DOHH2 (cell line): Measurements from ENCODE around the gene IFT20.

Experiments used
- H3F3A ChIP-seq: fragments of 200-600 bp; sonication (generic), shearing (Covaris generic); 2 replicates; pipeline ENCODE4 v1.6.0; 2016; ENCODE audit warnings: antibody characterized with exemption, mild to moderate bottlenecking; ENCODE audit not compliant: control insufficient read depth, insufficient read depth
- H3K27ac ChIP-seq: fragments of 200-600 bp; sonication (generic); 2 replicates; pipeline ENCODE4 v1.5.1; 2014; ENCODE audit warnings: low read depth, mild to moderate bottlenecking, low read length, moderate library complexity
- H3K27me3 ChIP-seq: fragments of 200-600 bp; sonication (generic); 2 replicates; pipeline ENCODE4 v1.6.1; 2014; ENCODE audit warnings: mild to moderate bottlenecking, low read length, mixed read lengths; ENCODE audit not compliant: control insufficient read depth
- H3K36me3 ChIP-seq: fragments of 200-600 bp; sonication (generic); 2 replicates; pipeline ENCODE4 v1.6.1; 2014; ENCODE audit warnings: mild to moderate bottlenecking, low read length, moderate library complexity, mixed read lengths; ENCODE audit not compliant: control insufficient read depth
- H3K4me1 ChIP-seq: fragments of 200-600 bp; sonication (generic); 2 replicates; pipeline ENCODE4 v1.6.1; 2014; ENCODE audit warnings: mild to moderate bottlenecking, low read length, mixed read lengths; ENCODE audit not compliant: control insufficient read depth
- H3K4me2 ChIP-seq: fragments of 200-600 bp; sonication (generic); 2 replicates; pipeline ENCODE4 v1.6.0; 2014; ENCODE audit warnings: mild to moderate bottlenecking, low read length, moderate library complexity
- H3K4me3 ChIP-seq: fragments of 200-600 bp; sonication (generic); 2 replicates; pipeline ENCODE4 v1.5.1; 2014; ENCODE audit warnings: mild to moderate bottlenecking, low read length, mixed read lengths
- H3K79me2 ChIP-seq: fragments of 200-600 bp; sonication (generic); 2 replicates; pipeline ENCODE4 v1.6.1; 2014; ENCODE audit warnings: mild to moderate bottlenecking, low read length, mixed read lengths; ENCODE audit not compliant: control insufficient read depth
- H3K9me2 ChIP-seq: fragments of 200-600 bp; sonication (generic); replicated peaks from 2 replicates; pipeline ENCODE4 v1.6.1; 2014; ENCODE audit warnings: mild to moderate bottlenecking, low read length, mixed read lengths; ENCODE audit not compliant: control insufficient read depth
- H3K9me3 ChIP-seq: fragments of 200-600 bp; sonication (generic); 2 replicates; pipeline ENCODE4 v1.6.1; 2014; ENCODE audit warnings: antibody characterized with exemption, low read length, mixed read lengths; ENCODE audit not compliant: control insufficient read depth, insufficient read depth
- H4K20me1 ChIP-seq: fragments of 200-600 bp; sonication (generic); 2 replicates; pipeline ENCODE4 v1.6.0; 2014; ENCODE audit warnings: low read depth, mild to moderate bottlenecking, antibody characterized with exemption, low read length, moderate library complexity; ENCODE audit not compliant: control insufficient read depth, insufficient read depth
- EZH2phosphoT487 ChIP-seq: fragments of 200-600 bp; sonication (generic); IDR thresholded peaks from 2 replicates; pipeline ENCODE4 v1.6.1; 2017; ENCODE audit warnings: borderline replicate concordance, mild to moderate bottlenecking, antibody characterized with exemption, low read length, moderate library complexity, mixed read lengths
- TF ChIP-seq, protein P1 (sequence below): fragments of 200-600 bp; sonication (generic); IDR thresholded peaks from one replicate; pipeline ENCODE4 v1.5.1; 2014; ENCODE audit warnings: antibody characterized with exemption, mild to moderate bottlenecking, low read depth, low read length; ENCODE audit not compliant: poor library complexity, severe bottlenecking

IFT20 gene

DNA sequence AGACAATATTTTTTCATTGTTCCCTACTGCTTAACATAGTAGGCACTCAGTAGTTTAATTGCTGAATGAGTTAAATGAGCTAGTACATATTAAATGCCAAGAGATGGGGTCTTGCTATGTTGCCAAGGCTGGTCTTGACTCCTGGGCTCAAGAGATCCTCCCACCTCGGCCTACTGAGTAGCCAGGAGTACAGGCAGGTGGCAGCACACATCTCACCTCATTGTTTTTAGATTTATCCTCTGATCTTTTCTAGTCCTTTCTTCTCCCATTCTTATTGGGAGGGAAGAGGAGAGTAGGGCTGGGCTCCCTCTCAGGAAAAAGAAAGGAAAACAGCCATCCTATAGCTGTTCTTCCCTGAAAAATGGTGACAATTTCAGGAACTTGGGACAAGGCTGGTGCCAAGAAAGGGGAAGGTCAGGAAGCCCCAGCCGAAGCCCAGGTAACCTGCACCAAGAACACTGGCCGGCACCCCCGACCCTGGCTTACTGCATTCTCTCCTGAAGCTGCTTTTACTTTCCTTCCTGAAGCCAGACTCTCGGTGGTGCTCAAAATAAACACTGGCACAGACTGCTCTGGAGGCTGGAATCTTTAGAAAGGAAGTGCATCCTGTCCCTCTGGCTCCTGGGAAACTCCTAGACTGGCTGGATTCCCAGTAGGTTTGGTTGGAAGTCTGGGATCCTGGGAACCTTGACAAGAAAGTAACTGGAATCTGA is 2.9 kb upstream of the IFT20 start:
- Histone ChIP-seq H3K27ac (no peak overlapping the region), H3K9me2 (no peaks in the 10 kb centered on the region), H3K4me2 (no peak overlapping the region), H4K20me1 (0 out of 2 replicates have a peak, but pooled peaks cover 3% of the 10 kb centered on the region), H3K36me3 (peaks cover 16% of the 10 kb centered on the region), H3F3A (0 out of 2 replicates have a peak, but pooled peaks cover 2% of the 10 kb centered on the region), H3K27me3 (no peaks in the 10 kb centered on the region), H3K79me2 (peaks cover 39% of the 10 kb centered on the region), H3K9me3 (no peaks in the 10 kb centered on the region), H3K4me1 (peaks cover 20% of the 10 kb centered on the region), H3K4me3 (no peak overlapping the region)
- TF ChIP-seq, protein P1, sequence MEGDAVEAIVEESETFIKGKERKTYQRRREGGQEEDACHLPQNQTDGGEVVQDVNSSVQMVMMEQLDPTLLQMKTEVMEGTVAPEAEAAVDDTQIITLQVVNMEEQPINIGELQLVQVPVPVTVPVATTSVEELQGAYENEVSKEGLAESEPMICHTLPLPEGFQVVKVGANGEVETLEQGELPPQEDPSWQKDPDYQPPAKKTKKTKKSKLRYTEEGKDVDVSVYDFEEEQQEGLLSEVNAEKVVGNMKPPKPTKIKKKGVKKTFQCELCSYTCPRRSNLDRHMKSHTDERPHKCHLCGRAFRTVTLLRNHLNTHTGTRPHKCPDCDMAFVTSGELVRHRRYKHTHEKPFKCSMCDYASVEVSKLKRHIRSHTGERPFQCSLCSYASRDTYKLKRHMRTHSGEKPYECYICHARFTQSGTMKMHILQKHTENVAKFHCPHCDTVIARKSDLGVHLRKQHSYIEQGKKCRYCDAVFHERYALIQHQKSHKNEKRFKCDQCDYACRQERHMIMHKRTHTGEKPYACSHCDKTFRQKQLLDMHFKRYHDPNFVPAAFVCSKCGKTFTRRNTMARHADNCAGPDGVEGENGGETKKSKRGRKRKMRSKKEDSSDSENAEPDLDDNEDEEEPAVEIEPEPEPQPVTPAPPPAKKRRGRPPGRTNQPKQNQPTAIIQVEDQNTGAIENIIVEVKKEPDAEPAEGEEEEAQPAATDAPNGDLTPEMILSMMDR: no peak
- no peak for TF ChIP-seq EZH2phosphoT487

DNA sequence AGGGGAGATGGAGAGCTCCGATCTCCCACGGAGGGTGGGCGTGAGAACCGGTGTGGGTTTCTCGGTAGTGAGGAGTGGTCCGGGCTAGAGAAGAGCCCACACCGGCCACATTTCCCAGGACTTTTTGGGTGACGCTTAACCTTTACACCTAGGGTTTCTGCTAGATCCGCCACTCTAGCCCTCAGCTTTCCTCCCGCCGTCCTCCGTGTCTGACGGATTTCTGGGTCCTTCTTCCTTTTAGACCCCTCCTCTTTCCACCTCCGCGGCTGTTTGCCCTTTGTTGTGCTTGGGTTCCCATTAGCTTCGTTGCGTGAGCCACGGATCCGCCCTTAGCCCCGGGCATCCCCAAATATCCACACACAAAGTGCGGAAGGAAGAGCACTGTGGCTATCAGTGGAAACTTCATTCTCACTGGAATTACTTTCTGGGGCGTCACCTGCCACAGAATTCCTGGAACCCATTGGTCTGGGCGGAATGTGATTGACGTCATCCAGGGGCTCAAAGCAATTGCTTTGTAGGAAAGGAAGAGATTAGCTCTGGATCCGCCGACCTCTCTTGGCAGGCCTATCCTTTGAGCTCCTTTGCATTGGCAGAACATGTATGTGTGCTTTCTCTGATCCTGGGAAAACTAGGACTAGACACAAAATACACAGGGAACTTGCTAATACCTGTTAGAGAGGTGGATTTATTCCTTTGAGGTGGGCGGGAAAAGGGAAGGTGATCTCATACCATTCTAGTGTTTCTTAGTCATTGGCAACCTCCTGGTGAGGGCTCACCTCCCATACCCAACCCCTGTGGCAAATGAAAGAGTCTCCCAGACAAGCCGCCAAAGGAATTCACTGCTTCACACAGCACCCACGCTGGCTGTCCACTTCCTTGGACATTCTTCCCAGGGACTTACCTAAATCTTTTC is 943 bp upstream of the IFT20 start:
- Histone ChIP-seq H3K9me2 (no peaks in the 10 kb centered on the region), H3K79me2 (peaks cover 39% of the 10 kb centered on the region), H4K20me1 (0 out of 2 replicates have a peak, but pooled peaks cover 3% of the 10 kb centered on the region), H3K4me1 (peaks cover 20% of the 10 kb centered on the region), H3K27ac (no peak overlapping the region), H3K36me3 (peaks cover 1% of the 10 kb centered on the region), H3K9me3 (no peaks in the 10 kb centered on the region), H3F3A (0 out of 2 replicates have a peak, but pooled peaks cover 2% of the 10 kb centered on the region), H3K4me3 (peak overlapping the region; percentile 99), H3K4me2 (peak overlapping the region; percentile 83), H3K27me3 (no peaks in the 10 kb centered on the region)
- TF ChIP-seq, protein P1: no peak
- TF ChIP-seq EZH2phosphoT487: no peak

DNA sequence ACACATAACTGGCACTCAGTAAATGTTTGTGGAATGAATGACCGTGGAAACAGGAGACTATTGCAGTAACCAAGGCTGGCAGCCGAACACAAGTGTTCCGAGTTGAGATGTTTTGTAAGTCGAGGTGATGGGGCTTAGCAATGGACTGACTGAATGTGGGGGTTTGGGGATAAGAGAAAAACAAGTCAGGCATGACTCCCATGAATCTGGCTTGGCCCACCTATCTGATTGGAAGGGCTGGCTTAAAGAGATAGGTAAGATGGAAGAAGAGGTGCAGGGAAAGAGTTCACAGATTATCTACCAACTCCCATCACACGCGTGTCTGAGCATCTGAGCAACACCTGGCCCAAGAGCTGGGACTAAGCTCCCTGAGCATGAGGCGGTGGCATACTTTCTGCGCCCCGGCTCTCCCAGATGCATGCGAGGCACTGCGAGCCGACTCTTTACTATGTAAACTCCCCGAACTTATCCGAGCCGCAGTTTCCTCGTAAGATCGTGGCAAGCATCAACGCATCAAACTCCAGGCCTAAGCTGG is 539 bp downstream of the IFT20 start:
- Histone ChIP-seq H3F3A (peaks cover 6% of the 10 kb centered on the region), H3K79me2 (peaks cover 39% of the 10 kb centered on the region), H3K4me2 (peak overlapping the region; percentile 88), H3K9me3 (no peaks in the 10 kb centered on the region), H3K27ac (no peak overlapping the region), H3K4me1 (peaks cover 20% of the 10 kb centered on the region), H3K4me3 (peak overlapping the region; percentile 99), H4K20me1 (0 out of 2 replicates have a peak, but pooled peaks cover 3% of the 10 kb centered on the region), H3K9me2 (no peaks in the 10 kb centered on the region), H3K27me3 (no peaks in the 10 kb centered on the region), H3K36me3 (no peaks in the 10 kb centered on the region)
- TF ChIP-seq EZH2phosphoT487: no peak
- TF ChIP-seq, protein P1: no peak
